HG03025 (cell line): ENCODE data around the gene SPEG.
"Not testable (repeated sequence)": the region's sequence is repeated elsewhere in the genome, so short reads cannot be mapped to it uniquely, and the experiment has no call there.

Experiments used
- ATAC-seq: cut with Tn5 transposase; IDR thresholded peaks from one replicate; pipeline ENCODE4 v1.9.1; 2021; ENCODE audit warnings: mild to moderate bottlenecking, moderate library complexity; ENCODE audit not compliant: unreplicated experiment, low FRiP score

The SPEG gene

GRCh38 chr2:219434718-219435525 lies at the start of gene SPEG:
Gene SPEG (plus strand): TSS chr2:219434843. CDS start chr2:219434978, 135 bp downstream.
- no peak for ATAC-seq

DNA sequence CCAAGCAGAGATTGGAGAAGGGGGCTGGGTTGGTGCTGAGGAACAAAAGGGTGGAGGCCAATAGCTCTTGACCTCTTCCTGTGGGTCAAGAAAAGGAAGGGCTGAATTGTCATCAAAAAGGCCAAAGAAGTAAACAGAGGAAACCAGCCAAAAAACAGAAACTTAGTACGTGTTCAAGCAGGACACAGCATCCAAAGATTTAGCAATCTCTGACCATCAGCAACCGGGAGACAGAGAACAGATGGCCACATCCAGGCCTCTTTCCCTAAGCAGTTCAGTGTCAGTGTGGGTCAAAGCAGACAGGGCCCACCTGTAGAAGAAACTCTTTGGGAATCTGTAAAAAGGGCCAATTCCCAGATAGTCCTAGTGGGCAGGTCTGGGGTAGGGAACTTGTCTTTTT lies 49.8 kb upstream of the SPEG start:
- no peak for ATAC-seq

DNA sequence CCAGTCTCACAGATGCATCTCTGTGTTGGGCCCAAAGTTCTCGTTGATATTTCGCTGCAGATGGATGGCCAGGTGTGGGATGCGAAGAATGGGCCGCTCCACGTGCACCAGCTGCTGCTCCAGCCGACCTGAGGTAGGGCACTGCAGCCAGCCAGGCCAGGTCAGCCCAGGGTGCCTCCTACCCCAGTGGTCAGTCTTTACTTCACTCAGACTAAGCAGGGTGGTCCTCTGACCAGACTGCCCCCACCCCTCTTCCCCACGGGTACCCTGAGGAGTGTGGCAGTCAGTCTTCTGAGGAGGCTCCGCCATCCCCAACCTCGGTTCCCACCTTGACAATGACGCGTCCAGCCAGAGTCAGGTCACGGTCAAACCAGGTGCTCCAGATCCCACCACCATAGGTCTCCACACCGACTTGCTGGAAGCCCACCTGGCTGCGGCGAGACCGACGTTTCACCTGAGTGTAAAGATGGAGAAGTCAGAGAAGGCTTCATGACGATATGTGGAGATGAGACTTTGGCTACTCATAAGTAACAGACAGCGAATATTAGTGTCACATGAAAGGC lies 48.6 kb upstream of the SPEG start:
- ATAC-seq: no peak

GRCh38 chr2:219386532-219387280 lies 47.9 kb upstream of the SPEG start:
- no peak for ATAC-seq

GRCh38 chr2:219387306-219388120 lies 47.1 kb upstream of the SPEG start, which contains the start of gene DNPEP:
Gene DNPEP (minus strand): TSS chr2:219387912. CDS start chr2:219387794, 118 bp downstream.
- peak; percentile 55 for ATAC-seq

DNA sequence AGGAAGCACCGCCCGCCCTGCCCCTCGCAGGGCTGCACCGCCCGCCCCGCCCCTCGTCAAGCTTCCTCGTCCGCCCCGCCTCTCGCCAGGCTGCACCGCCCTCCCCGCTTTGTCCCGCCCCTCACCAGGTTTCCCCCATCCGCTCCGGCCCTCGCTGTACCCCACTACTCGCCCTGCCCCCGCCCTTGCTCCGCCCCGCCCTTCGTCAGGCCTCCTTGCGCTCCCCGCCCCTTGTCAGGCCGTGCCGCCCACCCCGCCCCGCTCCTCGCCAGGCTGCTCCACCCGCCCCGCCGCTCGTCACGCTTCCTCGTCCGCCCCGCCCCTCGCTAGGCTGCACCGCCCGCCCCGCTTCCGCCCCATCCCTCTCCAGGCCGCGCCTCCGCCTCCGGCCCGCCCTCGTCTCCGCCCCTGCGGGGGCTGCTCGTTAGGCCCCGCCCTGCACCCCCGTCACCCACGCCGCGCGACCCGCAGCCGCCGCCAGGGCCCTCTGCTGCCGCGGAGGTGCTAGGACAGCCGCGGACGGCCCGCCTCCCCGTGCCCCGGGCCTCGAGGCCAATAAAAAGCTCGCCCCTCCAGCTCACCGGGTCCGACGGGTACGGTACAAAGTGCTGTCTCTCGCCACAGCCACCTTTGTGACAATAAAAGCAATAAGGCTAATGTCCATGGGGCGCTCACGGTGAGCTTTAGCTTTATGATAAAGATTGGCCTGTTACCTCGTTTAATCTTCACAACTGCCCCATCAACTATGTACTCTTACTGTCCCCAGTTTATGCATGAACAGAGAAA lies 46.3 kb upstream of the SPEG start:
- peak; percentile 81 for ATAC-seq

GRCh38 chr2:219388907-219389156 lies 45.8 kb upstream of the SPEG start:
- ATAC-seq: no peak

DNA sequence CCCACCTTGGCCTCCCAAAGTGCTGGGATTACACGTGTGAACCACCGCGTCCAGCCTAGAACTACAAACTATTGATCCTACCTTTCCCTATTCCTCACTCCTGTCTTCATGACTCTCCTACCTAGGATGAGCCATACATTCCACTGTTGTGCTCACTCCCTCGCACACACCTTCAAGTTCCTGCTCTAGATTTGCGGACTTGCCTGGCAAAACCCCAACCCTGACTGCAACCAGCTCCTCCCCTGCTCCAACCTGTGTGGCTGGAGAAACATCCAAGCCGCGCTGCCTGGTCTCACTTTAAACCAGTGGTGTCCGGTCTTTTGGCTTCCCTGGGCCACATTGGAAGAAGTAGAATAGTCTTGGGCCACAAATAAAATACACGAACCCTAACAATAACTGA lies 41.9 kb upstream of the SPEG start:
- ATAC-seq: no peak

DNA sequence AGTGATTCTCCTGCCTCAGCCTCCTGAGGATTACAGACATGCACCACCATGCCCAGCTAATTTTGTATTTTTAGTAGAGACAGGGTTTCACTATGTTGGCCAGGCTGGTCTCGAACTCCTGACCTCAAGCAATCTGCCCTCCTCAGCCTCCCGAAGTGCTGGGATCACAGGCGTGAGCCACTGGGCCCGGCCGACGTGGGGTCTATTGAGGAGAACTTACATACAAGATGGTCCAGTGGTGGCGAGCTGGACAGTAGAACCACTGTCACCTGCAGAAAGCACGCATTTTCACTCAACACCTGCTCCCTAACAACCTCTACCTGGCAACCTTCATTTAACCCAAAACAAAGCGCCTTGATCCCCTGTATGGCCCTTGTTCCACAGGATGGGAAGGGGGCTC lies 39.6 kb upstream of the SPEG start:
- ATAC-seq: not testable (repeated sequence)

DNA sequence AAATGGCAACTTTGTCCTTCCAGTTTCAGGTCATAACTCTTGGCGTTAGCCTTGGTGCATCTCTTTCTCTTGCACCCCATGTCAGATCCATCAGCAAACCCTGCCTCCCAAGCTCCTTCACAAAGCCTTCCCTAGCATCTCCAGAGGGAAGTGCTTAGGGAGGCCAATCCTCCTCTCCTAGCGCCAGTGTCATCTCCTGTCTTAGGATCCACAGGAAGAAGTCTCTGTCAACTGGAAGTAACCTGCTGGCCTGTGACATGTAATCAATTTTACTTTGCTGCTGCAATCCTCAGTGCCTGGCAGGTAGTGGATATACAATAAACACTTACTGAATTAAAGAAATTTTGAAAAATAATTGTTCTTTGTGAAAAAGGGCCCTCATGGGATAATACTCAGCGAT lies 39.0 kb upstream of the SPEG start:
- no peak for ATAC-seq

- ATAC-seq: no peak
These were observed 37.7 kb upstream of the SPEG start for GRCh38 chr2:219396863-219397457.

GRCh38 chr2:219398721-219399363 lies 35.8 kb upstream of the SPEG start:
- ATAC-seq: no peak

- no peak for ATAC-seq
These were observed 34.7 kb upstream of the SPEG start for GRCh38 chr2:219399716-219400478.

GRCh38 chr2:219400562-219400961 lies 34.1 kb upstream of the SPEG start:
- ATAC-seq: no peak

DNA sequence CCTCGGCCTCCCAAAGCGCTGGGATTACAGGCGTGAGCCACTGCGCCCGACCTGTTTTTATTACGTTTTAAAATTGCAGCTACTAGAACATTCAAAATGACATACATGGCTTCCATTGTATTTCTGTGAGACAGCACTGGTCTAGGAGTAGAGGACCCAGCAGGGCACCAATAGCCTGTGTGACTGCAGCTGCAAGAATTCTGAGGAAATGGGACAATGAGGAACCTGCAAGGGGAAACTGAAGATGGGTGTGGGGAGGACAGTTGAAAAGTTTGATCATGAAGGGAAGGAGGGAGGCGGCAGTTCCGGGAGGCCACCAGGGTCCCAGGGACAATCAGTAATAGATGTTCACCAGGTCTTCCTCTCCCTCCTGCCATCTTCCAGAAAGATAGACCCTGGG lies 33.0 kb upstream of the SPEG start:
- no peak for ATAC-seq

- ATAC-seq: no peak
These were observed 31.8 kb upstream of the SPEG start for GRCh38 chr2:219402665-219403515.

DNA sequence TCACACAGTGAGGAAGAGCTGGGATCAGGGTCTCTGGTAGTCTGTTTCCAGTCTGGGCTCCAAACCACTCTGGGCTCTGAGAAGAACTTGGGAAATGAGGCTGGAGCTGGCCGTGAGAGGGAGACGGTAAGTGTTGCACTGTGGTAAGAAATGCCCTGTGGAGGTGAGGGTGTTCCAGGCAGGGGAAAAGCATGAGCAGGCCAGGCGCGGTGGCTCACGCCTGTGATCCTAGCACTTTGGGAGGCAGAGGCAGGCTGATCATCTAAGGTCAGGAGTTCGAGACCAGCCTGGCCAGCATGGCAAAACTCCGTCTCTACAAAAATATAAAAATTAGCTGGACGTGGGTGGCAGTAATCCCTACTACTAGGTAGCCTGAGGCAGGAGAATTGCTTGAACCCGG lies 30.8 kb upstream of the SPEG start:
- ATAC-seq: no peak
